CD4-positive, alpha-beta T cell treated with Interleukin-10 for 1 hour (primary cell): ENCODE measurements around the gene MOSPD3.
"Not testable (repeated sequence)": the region's sequence is repeated elsewhere in the genome, so short reads cannot be mapped to it uniquely, and the experiment has no call there.

ENCODE experiments used
- DNase-seq: peaks from one replicate; pipeline ENCODE4 v3.0.0-alpha.2; 2020

The MOSPD3 gene, protein sequence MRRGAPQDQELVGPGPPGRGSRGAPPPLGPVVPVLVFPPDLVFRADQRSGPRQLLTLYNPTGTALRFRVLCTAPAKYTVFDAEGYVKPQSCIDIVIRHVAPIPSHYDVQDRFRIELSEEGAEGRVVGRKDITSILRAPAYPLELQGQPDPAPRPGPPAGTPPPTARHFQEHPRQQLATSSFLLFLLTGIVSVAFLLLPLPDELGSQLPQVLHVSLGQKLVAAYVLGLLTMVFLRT

DNA sequence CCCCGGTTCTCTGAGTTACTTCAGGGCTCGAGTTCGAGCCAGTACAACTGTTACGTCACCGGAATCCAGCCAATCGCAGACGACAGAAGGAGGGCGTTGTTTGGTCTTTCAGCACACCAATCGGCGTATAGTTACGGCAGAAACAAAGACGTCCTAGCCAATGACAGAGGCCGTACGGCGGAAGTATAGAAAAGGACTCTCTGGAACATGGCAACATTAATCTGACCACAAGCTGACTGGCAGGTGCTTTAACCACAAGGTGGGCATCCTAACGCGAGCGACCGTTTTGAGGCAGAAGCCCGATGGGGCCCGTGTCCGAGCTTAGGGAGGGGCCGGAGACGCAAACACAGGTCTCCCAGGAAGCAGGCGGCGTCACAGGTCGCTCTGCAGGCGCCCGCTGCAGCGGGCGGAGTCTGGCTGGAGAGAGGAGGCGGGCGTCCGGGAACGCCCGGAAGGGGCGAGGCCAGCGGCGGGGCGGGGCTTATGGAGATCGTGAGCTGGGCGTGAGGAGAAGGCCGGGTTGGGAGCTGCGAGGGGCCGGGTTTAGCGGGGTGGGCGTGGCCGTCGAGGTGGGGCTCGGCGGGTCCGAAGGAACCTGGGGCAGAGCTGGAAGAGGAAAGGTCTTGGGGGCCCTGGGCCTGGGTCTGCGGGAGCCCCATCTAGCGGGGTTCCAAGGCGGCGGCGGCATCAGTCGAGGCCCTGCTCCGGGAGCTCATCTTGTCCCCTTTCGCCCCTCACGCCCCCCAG is at the start of gene MOSPD3:
Gene MOSPD3 (plus strand): TSS at position 558 of the 747 bp plus-strand sequence. CDS start 252 bp downstream, outside the sequence.
- DNase-seq, result peak; percentile 98

DNA sequence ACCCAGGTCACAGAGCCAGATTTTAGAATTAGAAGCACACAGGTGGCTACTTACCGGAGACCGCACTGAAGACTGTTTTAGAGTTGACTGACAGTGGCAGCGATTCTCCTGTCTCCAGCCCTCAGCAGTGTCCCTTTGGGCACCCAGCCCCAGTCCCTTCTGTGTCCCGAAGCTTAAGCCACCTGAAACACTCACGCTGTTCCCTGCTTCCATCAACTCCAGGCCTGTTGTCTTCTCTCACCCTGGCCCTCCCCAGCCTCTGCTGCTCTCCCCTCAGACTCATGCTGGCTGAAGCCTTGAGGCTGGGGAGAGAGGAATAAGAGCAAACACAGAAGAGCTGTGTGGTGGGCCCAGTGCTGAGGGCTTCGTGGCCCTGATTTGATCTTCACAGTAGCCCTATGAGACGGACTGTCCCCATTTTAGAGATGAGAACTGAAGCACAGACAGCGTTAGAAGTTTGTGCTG is 49.2 kb upstream of the MOSPD3 start:
- no peak for DNase-seq

DNA sequence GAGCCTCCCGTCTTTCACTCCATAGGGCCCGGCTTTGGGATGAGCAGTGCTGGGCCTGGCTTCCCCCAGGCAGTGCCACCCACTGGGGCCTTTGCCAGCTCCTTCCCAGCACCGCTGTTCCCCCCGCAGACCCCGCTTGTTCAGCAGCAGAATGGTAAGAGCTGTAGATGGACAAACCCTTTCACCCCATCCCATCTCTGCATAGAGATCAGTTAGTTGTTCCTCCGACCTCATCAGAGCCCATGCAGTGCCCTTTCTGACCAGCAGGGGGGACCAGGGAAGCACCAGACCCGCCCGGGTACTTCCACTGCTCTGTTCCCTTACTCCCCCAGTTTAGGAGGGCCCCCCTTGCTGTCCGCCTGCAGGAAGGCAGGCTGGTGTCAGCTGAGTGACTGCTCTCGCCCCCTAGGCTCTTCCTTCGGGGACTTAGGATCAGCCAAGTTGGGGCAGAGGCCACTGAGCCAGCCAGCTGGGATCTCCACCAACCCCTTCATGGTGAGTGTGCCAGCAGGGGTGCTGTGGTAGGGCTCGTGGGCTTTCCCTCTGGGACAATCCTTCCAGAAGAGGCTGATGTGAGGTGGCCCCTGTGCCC is 48.4 kb upstream of the MOSPD3 start:
- DNase-seq, result peak; percentile 86

DNA sequence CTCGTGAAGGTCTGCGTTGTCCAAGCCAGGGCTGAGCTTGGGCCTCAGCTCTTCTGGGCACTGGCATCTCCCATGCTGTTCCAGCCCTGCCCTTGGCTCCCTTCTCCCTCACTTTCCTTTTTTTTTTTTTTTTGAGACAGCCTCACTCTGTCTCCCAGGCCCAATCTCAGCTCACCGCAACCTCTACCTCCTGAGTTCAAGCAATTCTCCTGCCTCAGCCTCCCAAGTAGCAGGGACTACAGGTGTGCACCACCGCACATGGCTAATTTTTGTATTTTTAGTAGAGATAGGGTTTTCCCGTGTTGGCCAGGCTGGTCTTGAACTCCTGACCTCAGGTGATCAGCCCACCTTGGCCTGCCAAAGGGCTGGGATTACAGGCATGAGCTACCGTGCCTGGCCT is 47.9 kb upstream of the MOSPD3 start:
- DNase-seq, result not testable (repeated sequence)

DNA sequence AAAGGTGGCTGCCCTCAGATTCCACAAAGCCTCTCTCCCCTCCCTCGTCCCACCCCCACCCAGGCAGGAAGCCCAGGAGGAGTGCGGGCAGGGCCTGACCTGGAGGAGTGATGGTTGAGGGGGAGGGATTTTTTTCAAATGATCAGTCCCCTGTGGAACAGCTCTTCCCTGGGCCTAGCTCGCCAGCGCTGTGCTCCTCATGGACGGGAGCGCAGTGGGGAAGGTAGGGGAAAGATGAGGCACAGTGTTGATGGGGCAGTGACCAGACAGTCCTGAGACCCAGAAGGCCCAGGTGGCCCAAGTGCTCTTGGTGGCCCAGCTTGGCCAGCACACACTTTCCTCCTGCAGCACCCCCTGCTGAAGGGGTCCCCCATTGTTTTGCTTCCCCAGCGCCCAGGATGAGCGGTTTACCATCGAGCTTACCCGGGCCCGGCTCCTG is 47.2 kb upstream of the MOSPD3 start:
- no peak for DNase-seq

DNA sequence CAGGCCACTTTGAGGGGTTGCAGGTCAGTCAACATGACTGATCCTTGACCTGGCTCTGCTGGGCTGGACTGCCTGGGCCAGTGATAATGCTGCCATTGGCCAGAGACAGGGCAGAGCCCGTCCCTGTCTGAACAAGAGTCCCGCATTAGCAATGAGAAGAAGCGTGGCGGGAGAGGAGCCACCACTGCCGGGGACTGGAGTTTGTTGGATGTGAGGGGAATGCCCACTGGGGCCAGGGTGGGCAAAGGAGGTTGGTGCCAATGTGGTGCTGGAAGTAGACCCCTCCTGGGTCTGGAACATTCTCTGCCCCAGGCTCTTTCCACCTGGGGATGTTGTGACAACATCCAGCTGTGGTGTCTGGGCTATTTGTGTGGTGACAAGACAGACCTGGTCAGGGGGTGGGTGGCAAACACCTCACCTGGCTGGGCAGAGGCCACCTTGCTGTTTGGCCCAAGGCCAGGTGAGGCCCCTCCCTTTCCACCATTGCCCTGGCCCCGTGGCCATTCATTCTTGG is 46.3 kb upstream of the MOSPD3 start:
- DNase-seq, result no peak

DNA sequence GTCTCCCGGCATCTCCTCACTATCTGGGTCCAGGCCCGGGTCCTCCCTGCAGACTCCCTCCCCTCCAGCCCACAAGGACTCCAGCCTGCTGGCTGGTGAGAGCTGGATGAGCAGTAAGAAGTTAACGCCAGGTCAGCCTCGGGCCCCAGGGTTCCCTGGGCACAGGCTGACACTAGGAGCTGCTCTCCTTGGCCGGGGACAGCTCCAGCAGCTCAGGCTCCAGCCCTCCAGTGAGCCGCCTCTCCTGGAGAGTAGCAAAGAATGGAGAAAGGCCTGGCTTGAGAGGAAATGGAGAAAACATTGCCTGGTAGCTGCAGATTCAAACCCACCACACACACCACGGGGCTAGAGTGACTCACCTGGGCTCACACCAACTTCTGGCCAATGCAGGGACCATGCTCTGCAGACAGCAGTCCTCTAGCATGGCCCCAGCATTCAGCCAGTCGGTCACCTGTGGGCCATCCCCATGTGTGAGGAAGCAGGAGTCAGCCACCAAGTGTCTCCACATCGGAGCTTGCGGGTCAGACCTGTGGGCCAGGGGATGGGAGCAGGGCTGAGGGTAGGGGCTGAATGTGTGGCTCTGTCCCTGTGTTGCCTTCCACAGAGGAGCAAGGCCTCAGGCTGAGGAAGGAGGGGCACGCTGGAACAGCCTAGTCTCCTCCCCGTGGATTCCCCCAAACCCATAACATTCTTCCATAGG is 45.2 kb upstream of the MOSPD3 start:
- DNase-seq, result no peak

DNA sequence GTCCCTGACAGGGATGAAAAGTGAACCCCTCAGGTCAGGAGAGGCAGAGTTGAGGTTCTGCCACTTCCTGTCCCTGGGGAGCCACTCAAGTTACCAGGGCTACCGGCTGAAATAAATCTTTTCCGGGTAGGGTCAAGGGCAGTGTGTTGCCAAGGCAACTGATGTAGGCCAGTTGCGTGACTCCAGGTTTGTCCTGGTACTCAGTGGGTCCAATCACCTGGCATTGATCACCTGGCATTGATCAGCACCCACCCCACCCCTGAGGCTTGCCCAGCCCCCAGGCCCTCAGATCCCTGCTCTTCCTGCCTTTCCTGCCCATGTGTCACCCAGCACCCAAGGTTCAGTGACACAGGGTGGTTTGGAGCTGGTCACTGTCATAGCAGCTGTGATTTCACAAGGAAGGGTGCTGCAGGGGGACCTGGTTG is 44.6 kb upstream of the MOSPD3 start:
- DNase-seq, result no peak

DNA sequence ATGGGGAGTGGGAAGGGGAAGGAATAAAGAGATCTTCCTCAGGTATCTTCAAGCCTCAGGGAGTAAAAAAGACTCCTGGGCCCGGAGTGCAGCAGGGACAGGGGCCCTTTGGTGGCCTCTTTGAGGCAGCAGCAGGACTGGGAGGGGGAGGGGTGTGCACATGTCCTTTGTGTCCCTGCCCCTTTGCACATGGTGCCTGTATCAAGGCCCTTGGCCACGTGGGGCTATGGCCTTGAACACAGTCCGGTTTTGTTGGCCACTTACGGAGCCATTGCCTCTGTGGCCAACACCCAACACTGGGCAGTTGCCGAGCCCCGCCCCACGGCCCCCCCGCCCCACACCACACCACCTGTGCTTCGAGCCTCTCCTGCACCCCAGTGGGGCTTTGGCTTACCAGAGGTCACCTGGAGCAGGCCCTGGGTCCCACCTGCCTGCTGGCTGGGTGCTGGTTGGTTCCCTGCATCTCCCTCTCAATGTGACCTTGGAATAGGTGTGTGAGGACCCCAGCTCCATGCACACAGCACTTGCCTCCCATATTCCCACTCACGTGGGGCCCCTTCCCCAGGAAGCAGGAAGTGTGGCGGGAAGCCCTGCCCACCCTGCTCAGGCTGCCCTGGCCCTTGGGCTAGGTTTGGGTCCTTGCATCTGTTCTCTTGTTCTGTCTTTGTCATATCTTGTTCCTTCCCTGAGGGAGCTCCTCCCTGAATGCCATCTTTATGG is 44.0 kb upstream of the MOSPD3 start:
- no peak for DNase-seq

DNA sequence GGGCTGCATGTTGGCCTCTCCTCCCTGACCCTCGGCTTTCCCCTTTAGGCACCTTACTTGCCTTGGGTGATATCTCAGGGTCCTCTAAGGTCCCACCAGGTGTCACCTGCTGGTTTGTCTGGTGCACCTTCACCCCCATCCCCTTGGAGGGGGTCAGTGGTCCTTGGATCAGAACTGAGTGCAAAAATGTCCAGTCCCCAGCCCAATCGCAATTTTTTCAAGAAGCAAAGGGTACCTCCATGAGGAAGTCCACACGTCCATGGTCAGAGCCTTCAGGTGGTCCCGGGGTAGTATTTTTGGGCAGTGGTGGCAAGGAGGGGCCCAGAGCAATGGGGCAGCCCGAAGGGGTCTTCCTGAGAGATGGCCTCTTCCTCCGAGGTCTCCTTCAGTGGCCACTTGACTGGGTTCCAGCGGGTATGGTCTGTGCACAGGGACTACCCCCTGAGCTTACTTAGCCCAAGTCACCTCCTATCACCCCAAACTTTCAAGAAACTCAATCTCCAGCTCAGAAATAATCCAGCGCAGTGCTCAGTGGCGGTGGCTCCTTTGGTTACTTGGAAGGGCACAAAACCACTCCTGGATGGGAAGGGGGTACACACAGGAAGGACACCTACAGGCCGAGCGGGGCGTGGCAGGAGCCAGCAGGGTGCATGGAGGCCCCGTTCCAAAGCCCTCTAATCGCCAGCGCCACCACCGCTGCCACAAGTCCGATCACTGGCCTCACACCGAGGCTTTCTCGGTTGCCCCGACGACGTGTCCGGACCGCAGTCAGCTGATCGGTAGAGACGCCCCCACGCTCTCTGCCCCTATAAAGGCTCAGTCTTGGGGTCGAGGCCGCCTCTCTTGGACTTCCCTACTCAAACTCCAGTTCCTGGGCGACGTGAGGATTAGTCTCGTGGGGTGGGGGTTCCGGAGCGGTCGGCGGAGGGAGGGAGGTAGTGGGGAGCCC is 43.2 kb upstream of the MOSPD3 start:
- DNase-seq, result peak; percentile 57

DNA sequence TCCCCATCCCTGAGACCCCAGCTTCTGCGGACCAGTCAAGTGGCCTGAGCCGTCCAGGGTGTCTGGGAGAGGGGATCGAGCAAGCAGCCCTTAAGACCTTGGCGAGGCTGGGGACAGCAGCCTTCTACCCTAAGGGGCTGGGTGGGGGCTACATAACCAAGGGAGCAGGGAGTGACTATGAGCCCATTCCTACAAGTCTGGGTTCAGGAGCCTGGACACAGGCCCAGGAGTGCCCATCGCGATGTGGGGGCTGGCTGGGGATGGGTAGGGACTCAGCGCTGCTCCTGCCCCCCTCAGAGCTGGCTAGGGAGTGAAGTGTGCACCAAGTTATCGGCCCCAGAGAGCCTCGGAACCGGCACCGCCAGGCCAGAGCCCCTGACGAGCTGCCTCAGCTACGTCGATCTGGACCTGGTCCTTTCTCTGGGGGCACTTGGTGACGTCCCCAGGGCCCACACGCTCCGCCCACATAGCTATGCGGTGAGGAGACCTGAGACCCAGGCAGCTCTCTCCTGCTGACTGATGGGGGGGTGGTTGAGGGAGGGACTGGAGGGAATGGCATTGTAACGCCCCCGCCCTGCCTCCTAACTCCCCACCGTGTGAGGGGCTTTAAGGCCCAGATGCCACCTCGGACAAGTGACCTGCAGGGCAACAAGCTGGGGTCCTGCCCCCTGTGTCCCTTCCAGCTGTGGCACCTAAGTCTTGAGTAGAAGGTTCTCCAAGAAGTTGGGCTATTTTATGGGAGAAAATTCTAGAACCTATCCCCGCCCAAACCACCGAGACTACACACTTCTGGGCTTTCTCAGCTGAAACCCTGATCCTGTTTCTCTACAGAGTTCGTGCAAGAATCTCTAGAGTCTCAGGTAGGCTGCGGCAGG is 41.1 kb upstream of the MOSPD3 start:
- DNase-seq, result no peak

DNA sequence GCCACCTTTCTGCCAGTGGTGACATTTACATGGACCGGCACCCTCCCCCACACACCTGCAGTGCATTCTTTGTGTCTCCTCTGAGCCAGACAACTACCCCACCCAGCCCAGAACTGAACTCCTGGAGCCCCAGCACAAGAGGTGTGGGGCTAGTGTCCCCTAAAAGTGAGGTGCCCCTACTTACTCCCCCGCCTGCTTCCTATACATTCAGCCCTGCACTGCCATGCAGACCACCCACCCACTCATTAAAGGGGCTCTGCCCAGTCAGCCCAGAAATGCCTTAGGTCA is 40.6 kb upstream of the MOSPD3 start:
- no peak for DNase-seq

DNA sequence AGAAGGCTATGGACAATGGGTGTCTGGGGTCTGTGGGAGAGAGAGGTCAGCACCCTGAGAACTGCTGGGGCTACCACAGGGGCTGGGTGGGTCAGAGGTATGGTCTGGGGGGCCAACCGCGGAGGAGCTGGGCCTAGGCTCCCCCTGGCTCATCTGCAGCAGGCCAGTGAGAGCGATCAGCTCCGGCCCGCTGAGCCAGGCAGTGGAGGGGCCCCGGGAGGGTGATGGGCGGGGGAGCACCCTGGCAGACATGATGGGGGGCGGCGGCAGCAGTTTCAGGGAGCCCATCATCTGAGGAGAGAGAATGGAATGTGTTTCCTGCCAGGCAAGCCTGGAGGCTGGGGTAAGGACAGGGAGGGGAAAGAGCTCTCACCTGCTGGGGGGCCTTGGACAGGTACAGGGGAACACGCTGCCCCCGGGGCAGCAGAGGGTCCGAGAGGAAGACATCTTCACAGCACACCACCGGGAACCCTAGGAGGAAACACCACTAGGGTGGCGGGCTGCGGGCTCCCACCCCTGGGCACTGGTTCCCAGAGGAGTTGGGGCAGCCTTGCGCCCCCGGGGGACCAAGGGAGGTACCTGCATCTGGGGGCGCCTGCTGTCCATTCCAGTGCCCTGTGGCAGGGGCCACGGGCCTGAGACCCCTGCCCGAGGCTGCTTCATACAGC is 39.9 kb upstream of the MOSPD3 start:
- DNase-seq, result no peak

DNA sequence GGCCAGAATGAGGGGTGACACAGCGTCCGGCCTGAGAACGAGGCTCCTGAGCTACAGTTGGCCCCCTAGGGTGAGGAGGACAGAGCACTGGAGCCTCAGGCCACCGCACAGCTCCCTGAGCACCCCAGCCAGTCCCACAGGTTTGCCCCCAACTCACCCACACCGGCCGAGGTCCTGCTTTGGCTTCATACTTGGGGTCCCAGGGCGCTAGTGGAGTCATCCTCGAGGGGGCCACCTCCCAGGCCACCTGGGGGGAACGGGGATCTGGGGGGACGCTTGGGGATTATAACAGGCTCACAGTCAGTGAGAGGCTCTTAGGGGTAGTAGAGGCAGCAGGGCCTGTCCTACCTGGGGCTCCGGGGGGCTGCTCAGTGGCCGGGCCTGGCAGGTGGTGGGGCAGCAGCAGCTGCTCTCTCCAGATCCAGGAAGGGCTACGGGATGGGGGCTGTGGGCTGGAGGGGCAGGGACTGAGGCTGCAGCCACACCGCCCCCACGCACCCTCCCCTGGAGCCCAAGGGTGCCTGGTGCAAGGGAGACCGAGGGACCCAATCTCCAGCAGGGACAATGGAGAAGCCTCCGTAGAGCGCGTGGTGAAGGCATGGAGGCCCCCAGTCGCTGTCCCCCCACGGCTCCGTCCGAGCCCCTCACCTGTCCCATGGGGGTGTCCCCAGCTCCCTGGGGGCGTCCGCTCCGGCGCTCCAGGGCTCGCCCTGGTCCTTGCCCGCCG is 39.2 kb upstream of the MOSPD3 start:
- no peak for DNase-seq

DNA sequence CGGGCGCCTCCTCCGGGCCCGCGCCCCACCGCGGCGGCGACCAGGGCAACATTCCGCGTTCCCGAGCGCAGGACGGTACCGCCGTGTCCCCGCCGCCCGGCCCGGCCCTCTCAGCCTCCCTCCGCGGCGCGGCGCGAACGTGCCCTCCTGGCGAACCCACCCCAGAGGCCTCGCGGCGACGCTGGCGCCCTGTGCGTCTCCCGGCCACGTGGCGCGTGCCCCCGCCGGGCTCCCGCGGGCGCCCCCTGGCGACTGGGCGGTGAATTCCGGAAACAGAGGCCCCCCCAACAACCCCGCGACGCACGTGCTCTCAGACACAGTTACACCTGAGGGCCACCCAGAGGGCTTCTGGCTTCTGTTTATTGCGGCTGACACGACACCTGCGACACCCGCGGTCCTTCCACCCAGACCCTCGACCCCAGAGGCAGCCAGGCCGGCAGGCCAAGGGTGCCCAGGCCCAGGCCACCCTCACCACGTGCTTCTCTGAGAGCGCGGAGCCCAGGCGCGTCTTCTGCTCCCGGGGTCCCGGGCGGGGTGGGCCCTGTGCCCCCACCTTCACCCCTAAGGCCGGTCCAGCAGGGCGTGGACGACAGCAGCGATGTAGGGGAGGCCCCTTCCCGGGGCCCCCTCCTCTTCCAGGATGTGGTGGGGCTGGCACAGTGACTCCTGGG is 38.5 kb upstream of the MOSPD3 start, which contains the start of gene SAP25:
Gene SAP25 (minus strand): TSS at position 210 of the 671 bp plus-strand sequence. CDS start 158 bp downstream, at position 52.
- DNase-seq, result no peak

DNA sequence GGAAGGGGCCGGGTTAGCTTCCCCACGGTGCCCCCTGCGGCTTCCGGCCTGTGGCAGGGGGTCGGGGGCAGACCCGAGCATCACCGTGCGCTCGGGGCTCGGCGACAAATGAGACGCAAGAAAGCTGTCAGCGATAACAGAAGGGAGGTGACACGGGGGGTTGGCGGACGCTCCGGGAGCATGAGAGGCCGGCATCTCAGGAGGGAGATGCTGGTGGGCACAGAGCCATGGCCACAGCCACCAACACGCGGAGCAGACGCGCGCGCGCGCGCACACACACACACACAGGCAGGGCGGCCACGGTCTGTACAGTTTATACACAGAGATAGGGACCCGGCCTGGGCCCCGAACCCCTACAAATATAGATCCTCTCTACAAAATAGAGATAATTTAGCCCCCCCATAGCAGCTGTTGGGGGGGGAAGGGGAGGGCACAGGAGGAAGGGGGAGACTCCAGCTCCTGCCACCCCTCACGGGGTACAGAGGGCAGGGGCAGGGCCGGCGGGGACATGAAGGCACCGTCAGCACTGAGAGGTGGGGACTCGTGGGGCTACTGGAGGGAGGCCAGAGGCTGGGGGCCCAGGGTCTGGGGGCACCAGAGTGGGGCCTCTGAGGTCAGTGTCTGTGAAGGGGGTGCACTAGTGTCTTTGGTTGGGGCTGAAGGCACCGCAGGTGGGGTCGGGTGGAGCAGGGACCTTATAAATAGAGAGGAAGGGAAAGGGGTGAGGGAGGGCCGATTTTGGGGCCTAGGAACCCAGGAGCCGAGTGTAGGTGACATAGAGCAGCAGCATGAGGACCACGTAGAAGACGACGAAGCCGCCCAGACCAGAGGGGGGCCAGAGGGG is 37.8 kb upstream of the MOSPD3 start:
- no peak for DNase-seq

DNA sequence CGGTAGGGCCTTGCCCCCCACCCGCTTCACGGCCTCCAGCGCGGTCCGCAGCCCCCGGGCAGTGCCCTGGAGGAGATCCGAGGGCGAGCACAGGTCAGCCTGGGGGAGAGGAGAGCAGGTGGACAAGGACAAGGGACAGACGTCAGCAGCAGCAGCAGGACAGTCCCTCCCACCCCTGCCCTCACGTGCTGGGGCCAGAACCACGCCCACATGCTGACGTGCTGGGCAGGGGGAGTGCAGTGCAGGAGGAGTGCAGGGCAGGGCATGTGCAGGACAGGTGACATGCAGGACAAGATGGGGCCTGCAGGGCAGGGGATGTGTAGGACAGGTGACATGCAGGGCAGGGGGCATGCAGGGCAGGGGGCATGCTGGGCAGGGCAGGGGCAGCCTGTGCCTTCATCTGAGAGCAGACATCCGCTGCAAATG is 37.1 kb upstream of the MOSPD3 start:
- DNase-seq, result no peak
